ENCODE data around the gene PSG11. TPM values are rescaled to one million over a fixed set of nuclear protein-coding genes. Genes with fewer than 3 reads are reported as not detected.
"Not testable (repeated sequence)": the region's sequence is repeated elsewhere in the genome, so short reads cannot be mapped to it uniquely, and the experiment has no call there.

Gene PSG11
- total and polyA plus RNA-seq, 2 of the 8 experiments (the other 6 are each of a cell fraction or from before 2014, with no cell fraction given) = not detected

GRCh38 chr19:43027061-43027460, 792 bp upstream of the PSG11 start:
- DNase-seq (ENCODE audit: low read depth in 1 of 2, low spot score in 2 of 2); H4K5ac ChIP-seq (ENCODE audit: insufficient read length, low read depth, low read length); H2BK5ac ChIP-seq (ENCODE audit: low read depth, low read length); H3K4me3 ChIP-seq (ENCODE audit: extremely low read depth in 1 of 4, insufficient read depth in 2 of 4, low read depth in 3 of 4, low read length in 4 of 4); H3K23me2 ChIP-seq (ENCODE audit: low read depth, low read length); H3K23ac ChIP-seq (ENCODE audit: insufficient read length); POLR2A ChIA-PET (ENCODE audit: partially characterized antibody); H2BK20ac ChIP-seq (ENCODE audit: low read length); FAIRE-seq; H3K4ac ChIP-seq (replicated peaks; ENCODE audit: insufficient read length, low read depth, low read length); H4K20me1 ChIP-seq (replicated peaks in 1 of 2; ENCODE audit: control insufficient read depth in 1 of 2, insufficient read depth in 2 of 2, low read length in 2 of 2); H2AFZ ChIP-seq (ENCODE audit: low read length); CTCF ChIA-PET (ENCODE audit: partially characterized antibody); H3K4me2 ChIP-seq (ENCODE audit: insufficient read depth in 1 of 2, low read depth in 2 of 2, low read length in 2 of 2); H3K79me1 ChIP-seq (ENCODE audit: low read depth, low read length); H3K56ac ChIP-seq (replicated peaks; ENCODE audit: insufficient read length, low read depth, low read length); H3K4me1 ChIP-seq (replicated peaks in 1 of 4; ENCODE audit: control insufficient read depth in 3 of 4, insufficient read depth in 4 of 4, low read length in 3 of 4); H3K18ac ChIP-seq (ENCODE audit: extremely low read depth, low read length); H4K8ac ChIP-seq (ENCODE audit: extremely low read depth, insufficient read depth, low read length); H3K9ac ChIP-seq (replicated peaks in 1 of 4; ENCODE audit: extremely low read depth in 1 of 4, low read depth in 3 of 4, low read length in 3 of 4); H3K27ac ChIP-seq (ENCODE audit: low read depth, low read length); H3K79me2 ChIP-seq (ENCODE audit: control insufficient read depth in 1 of 2, insufficient read depth in 2 of 2, low read length in 2 of 2); H2AK5ac ChIP-seq (ENCODE audit: low read depth, low read length); H2BK12ac ChIP-seq (ENCODE audit: low read depth, low read length); H3K36me3 ChIP-seq (ENCODE audit: control insufficient read depth in 2 of 4, insufficient read depth in 4 of 4, low read length in 3 of 4); H3K14ac ChIP-seq (ENCODE audit: insufficient read length); H4K91ac ChIP-seq (replicated peaks; ENCODE audit: insufficient read length, low read length); H2BK120ac ChIP-seq (replicated peaks; ENCODE audit: low read depth, low read length); H2BK15ac ChIP-seq (ENCODE audit: low read length); H3K27me3 ChIP-seq (replicated peaks in 1 of 4; ENCODE audit: control insufficient read depth in 3 of 4, extremely low read depth in 1 of 4, insufficient read depth in 3 of 4, low read length in 3 of 4): not testable (repeated sequence)
- peaks cover 15 to 58% of the 10 kb centered on the region in 2 experiments for H3K9me3 ChIP-seq (ENCODE audit: insufficient read depth in 2 of 2, low read depth in 1 of 2, low read length in 1 of 2)
- 86% methylated on average over 6 of the region's 8 CpGs; no CpG with 5 or more reads in 1 of the 2 experiments for WGBS, 2 experiments (ENCODE audit: extremely low coverage in 1 of 2, insufficient coverage in 1 of 2, insufficient read length in 1 of 2, insufficient replicate concordance in 2 of 2, low coverage in 1 of 2, low lambda C conversion rate in 2 of 2, missing lambda C conversion rate in 1 of 2)

GRCh38 chr19:43022098-43022497, 4.2 kb downstream of the PSG11 start:
- FAIRE-seq; POLR2A ChIA-PET (ENCODE audit: partially characterized antibody); H3K27ac ChIP-seq (ENCODE audit: low read depth, low read length); H3K23ac ChIP-seq (ENCODE audit: insufficient read length); H3K56ac ChIP-seq (replicated peaks; ENCODE audit: insufficient read length, low read depth, low read length); H3K36me3 ChIP-seq (ENCODE audit: control insufficient read depth in 2 of 4, insufficient read depth in 4 of 4, low read length in 3 of 4); H2BK120ac ChIP-seq (replicated peaks; ENCODE audit: low read depth, low read length); H3K79me1 ChIP-seq (ENCODE audit: low read depth, low read length); H2BK20ac ChIP-seq (ENCODE audit: low read length); H4K5ac ChIP-seq (ENCODE audit: insufficient read length, low read depth, low read length); H3K9ac ChIP-seq (replicated peaks in 1 of 4; ENCODE audit: extremely low read depth in 1 of 4, low read depth in 3 of 4, low read length in 3 of 4); H3K4me2 ChIP-seq (ENCODE audit: insufficient read depth in 1 of 2, low read depth in 2 of 2, low read length in 2 of 2); H3K23me2 ChIP-seq (ENCODE audit: low read depth, low read length); H2BK15ac ChIP-seq (ENCODE audit: low read length); H3K14ac ChIP-seq (ENCODE audit: insufficient read length); H2AK5ac ChIP-seq (ENCODE audit: low read depth, low read length); DNase-seq (ENCODE audit: low read depth in 1 of 2, low spot score in 2 of 2); H3K18ac ChIP-seq (ENCODE audit: extremely low read depth, low read length); CTCF ChIA-PET (ENCODE audit: partially characterized antibody); H4K20me1 ChIP-seq (replicated peaks in 1 of 2; ENCODE audit: control insufficient read depth in 1 of 2, insufficient read depth in 2 of 2, low read length in 2 of 2); H3K4me3 ChIP-seq (ENCODE audit: extremely low read depth in 1 of 4, insufficient read depth in 2 of 4, low read depth in 3 of 4, low read length in 4 of 4); H2AFZ ChIP-seq (ENCODE audit: low read length); H4K8ac ChIP-seq (ENCODE audit: extremely low read depth, insufficient read depth, low read length); H2BK12ac ChIP-seq (ENCODE audit: low read depth, low read length); H4K91ac ChIP-seq (replicated peaks; ENCODE audit: insufficient read length, low read length); H3K79me2 ChIP-seq (ENCODE audit: control insufficient read depth in 1 of 2, insufficient read depth in 2 of 2, low read length in 2 of 2); H3K27me3 ChIP-seq (replicated peaks in 1 of 4; ENCODE audit: control insufficient read depth in 3 of 4, extremely low read depth in 1 of 4, insufficient read depth in 3 of 4, low read length in 3 of 4); H3K4me1 ChIP-seq (replicated peaks in 1 of 4; ENCODE audit: control insufficient read depth in 3 of 4, insufficient read depth in 4 of 4, low read length in 3 of 4); H2BK5ac ChIP-seq (ENCODE audit: low read depth, low read length); H3K4ac ChIP-seq (replicated peaks; ENCODE audit: insufficient read length, low read depth, low read length): not testable (repeated sequence)
- peaks cover 25 to 63% of the 10 kb centered on the region in 2 experiments for H3K9me3 ChIP-seq (ENCODE audit: insufficient read depth in 2 of 2, low read depth in 1 of 2, low read length in 1 of 2)
- WGBS, 2 experiments (ENCODE audit: extremely low coverage in 1 of 2, insufficient coverage in 1 of 2, insufficient read length in 1 of 2, insufficient replicate concordance in 2 of 2, low coverage in 1 of 2, low lambda C conversion rate in 2 of 2, missing lambda C conversion rate in 1 of 2) = 72% methylated on average over 4 of the region's 4 CpGs; no CpG with 5 or more reads in 1 of the 2 experiments
